ENCODE results near the gene OSTF1.
A peak's percentile ranks its signal among the peaks of the same experiment; 100 is the strongest.

Gene OSTF1

GRCh38 chr9:75120686-75121085 is 32.4 kb downstream of the OSTF1 start:
- DNase-seq (ENCODE audit: low read depth in 2 of 2), result no peak

- DNase-seq (ENCODE audit: low read depth in 2 of 2), result no peak
These were observed 33.7 kb downstream of the OSTF1 start for GRCh38 chr9:75121914-75122558.

DNA sequence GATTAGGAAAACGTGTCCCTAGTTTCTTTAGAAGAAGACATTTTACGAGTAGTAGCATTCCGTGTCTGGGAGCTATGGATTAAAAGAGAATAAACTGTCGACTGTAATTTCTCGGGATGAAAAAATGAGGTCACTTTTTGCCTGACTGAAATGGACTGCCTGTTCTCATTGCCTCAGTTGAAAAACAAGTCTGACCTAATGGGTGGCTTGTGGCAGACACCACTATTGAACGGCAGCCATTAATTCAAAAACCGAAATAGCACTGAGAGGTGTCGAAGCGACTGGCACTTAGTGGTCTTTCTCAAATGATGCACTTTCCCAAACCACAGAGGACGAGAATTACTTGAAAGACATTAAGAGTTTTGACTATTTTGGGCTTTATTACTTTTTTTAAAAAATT is 35.4 kb downstream of the OSTF1 start:
- DNase-seq (ENCODE audit: low read depth in 2 of 2), result no peak

- DNase-seq (ENCODE audit: low read depth in 2 of 2), result no peak
These were observed 40.2 kb downstream of the OSTF1 start for GRCh38 chr9:75128535-75128934.

DNA sequence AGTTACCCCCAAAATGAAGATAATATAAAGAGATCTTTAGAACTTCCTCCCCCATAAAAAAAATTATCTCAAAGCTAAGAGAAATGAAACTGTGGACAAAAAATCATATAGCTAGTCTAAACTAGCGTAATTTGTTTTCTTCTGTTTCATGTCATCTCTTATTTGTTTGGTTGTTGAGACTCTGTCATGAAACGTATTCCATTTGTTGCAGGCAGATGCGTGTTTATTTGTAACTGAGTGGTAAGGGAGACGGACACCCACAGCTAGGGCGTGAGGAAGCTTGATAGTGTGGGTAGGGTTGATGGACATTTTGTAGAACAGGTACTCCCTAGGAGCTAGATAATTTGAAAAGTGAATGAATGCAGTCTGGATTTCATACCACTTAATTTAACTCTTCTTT is 41.9 kb downstream of the OSTF1 start:
- no peak for DNase-seq (ENCODE audit: low read depth in 2 of 2)

DNA sequence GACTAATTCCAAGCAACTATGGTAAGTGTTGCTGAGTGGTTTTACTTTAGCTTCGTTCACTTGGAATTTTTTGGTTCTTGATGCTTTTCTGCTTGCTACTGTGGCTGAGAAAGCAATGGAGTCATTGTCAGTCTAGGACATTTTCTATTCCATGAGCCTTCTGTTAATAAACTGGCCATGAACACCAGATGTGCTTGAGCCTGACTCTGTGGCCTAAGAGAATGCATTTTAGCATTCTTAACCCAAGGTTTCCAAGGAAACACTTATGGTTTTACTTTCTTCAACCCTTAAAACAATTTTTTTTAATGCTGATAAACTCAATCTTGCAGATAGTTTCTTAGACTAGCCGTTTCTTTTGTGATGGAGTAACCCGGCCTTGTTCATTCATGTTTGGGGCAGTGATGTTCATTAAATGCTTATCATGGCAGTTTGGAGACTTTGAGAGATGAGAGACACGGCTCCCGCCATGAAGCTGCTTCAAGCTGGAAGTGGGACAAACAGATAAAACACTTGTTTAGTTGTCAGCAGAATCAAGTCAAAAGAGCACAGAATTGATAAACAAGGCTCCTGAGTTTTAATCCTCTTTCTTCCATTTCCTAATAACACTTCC is 42.4 kb downstream of the OSTF1 start:
- DNase-seq (ENCODE audit: low read depth in 2 of 2), result no peak

- no peak for DNase-seq (ENCODE audit: low read depth in 2 of 2)
These were observed 43.4 kb downstream of the OSTF1 start for GRCh38 chr9:75131700-75132099.

GRCh38 chr9:75132244-75132643 is 43.9 kb downstream of the OSTF1 start:
- no peak for DNase-seq (ENCODE audit: low read depth in 2 of 2)

GRCh38 chr9:75133396-75133795 is 45.1 kb downstream of the OSTF1 start:
- no peak for DNase-seq (ENCODE audit: low read depth in 2 of 2)

DNA sequence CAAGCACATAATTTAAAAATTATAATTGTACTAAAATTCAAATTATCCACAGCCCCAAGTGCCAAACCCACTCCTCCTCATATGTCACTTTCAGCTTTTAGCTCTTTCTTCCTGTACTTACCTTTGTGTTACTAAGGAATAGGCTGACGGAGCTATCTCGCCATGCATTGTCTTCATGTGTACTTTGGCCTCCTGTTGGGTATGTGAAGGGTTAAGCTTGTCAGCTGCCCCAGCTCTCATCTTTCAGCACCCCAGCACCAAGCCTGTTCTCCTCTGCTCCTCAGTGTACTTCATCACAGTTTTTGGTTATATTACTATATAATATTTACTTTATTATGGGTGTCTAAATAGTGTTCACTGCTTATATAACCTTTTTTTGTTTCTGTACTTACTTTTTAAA is 46.2 kb downstream of the OSTF1 start:
- no peak for DNase-seq (ENCODE audit: low read depth in 2 of 2)

GRCh38 chr9:75138260-75139040 is 50.1 kb downstream of the OSTF1 start:
- no peak for DNase-seq (ENCODE audit: low read depth in 2 of 2)

DNA sequence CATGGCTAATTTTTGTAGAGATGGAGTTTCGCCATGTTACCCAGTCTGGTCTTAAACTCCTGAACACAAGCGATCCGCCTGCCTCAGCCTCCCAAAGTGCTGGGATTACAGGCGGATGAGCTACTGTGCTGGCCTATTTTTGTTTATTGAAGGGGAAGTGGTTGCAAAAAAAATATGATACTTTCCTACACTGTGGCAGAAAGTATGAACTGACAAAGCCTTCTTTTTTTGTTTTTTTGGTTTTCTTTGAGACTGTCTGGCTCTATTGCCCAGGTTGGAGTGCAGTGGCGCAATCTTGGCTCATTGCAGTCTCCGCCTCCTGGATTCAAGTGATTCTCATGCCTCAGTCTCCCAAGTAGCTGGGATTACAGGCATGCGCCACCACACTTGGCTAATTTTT is 50.9 kb downstream of the OSTF1 start:
- no peak for DNase-seq (ENCODE audit: low read depth in 2 of 2)

- no peak for DNase-seq (ENCODE audit: low read depth in 2 of 2)
These were observed 51.9 kb downstream of the OSTF1 start for GRCh38 chr9:75140261-75140660.

DNA sequence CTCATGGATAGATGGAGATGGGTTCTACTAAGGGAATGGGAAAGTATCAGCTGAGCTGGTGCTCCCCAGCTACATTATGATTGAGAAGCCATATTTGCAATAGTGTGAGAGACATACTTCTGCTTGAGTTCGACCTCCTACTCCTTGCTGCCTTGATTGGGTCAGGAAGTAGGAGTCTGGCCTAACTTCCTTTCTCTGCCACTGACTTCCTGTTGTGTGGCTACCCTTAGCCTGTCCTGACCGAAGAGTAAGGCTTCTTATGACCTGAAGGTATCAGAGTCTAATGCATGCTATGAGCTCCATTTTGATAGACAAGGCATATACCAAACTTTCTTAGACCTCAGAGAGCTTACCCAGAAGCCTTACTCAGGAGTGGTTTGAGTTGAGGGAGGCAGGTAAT is 53.9 kb downstream of the OSTF1 start:
- DNase-seq (ENCODE audit: low read depth in 2 of 2), result no peak

GRCh38 chr9:75146229-75146628 is 57.9 kb downstream of the OSTF1 start:
- DNase-seq (ENCODE audit: low read depth in 2 of 2), result no peak

GRCh38 chr9:75147638-75148037 is 59.3 kb downstream of the OSTF1 start:
- DNase-seq (ENCODE audit: low read depth in 2 of 2), result no peak

DNA sequence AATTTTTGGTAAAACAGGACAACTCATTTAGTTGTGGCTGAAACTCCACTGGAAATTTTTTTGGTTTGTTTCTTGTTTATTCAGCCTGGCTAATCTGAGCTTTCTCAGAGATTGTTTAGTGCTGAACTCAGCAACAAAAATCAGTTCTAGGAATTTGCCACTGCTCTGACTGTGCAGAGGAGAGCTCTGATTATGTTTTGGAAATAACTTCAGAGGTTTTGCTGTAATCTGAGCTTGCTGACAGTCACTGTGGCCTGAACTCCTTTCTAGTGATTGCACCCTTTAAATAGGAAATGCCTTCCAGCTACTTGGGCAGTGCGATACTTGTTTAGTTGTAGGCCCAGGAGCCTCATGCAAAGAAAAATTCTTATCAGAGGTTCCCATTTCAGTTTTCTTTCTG is 60.2 kb downstream of the OSTF1 start:
- DNase-seq (ENCODE audit: low read depth in 2 of 2), result no peak

GRCh38 chr9:75149841-75150241 is 61.5 kb downstream of the OSTF1 start:
- no peak for DNase-seq (ENCODE audit: low read depth in 2 of 2)

- DNase-seq (ENCODE audit: low read depth in 2 of 2), result no peak
These were observed 62.2 kb downstream of the OSTF1 start for GRCh38 chr9:75150512-75150911.

GRCh38 chr9:75152416-75152815 is 64.1 kb downstream of the OSTF1 start:
- peak; percentile 26 to 52 for DNase-seq (ENCODE audit: low read depth in 2 of 2)

GRCh38 chr9:75156858-75157257 is 68.5 kb downstream of the OSTF1 start:
- DNase-seq (ENCODE audit: low read depth in 2 of 2), result no peak

- no peak for DNase-seq (ENCODE audit: low read depth in 2 of 2)
These were observed 73.0 kb downstream of the OSTF1 start for GRCh38 chr9:75161116-75161857.

Measured in stimulated activated CD4-positive, alpha-beta T cell treated with anti-CD3 and anti-CD28 coated beads, Interleukin-4, amount 100 ng/mL, for 48 hours (primary cell).